ENCODE measurements around the gene RIMS3.
A peak's percentile ranks its signal among the peaks of the same experiment; 100 is the strongest.

RIMS3 gene

DNA sequence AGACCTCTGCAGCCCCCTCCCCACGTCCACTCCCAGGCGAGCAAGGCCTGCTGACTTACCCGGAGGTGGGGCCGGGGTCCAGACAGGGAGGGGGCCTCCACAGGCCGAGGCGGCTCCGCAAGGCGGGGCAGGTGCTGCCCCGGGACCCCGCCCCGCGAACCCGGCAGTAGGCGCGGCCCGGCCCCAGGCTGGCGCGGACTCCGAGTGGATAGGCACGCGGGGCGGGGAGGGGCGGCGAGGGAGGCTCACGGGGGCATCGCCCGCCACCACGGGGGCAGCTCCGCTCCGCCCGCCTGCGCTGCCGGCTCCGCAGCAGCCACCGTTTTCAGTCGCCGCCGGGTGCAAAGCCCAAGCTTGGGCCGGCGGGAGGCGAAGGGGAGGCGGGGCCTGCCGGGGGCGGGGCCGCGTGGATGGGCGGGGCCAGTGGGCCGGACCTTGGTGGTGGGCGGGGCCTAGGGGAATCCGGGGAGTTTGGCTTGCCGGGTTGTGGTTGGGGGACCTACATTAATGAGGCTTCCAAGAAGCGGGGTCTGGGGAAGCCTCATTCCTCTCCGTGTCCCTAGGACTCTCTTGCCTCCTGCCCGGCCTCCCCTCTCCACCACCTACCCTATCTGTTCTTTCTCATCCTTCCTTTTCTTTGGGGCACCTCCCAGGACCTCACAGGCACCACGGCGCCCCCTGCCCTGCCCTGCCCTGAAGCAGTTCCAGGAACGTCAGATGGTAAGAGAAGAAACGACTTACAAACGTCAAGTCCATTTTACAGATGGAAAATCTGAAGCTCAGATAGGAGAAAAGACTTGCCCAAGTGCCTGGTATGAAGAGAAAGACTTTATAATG is at the start of gene RIMS3:
TSS of gene RIMS3 (minus strand) at position 348 of the 837 bp plus-strand sequence. CDS start 23,757 bp downstream, outside the sequence.
- peak within 1 kb of the TSS; percentile 80 for H3K4me3 ChIP-seq (ENCODE audit: low read depth, low read length)
- peak within 1 kb of the TSS; percentile 81 for H3K9ac ChIP-seq (ENCODE audit: low read depth, low read length)
- no peaks in the 10 kb centered on the region for H3K9me3 ChIP-seq (ENCODE audit: control insufficient read depth, insufficient read depth, low read length)
- H3K36me3 ChIP-seq (ENCODE audit: control insufficient read depth, insufficient read depth, low read length): no peaks in the 10 kb centered on the region
- no peaks in the 10 kb centered on the region for H3K27me3 ChIP-seq (ENCODE audit: control insufficient read depth, insufficient read depth, low read length)
- peaks cover 9% of the 10 kb centered on the region for H3K4me1 ChIP-seq (ENCODE audit: control insufficient read depth, insufficient read depth, low read length)

DNA sequence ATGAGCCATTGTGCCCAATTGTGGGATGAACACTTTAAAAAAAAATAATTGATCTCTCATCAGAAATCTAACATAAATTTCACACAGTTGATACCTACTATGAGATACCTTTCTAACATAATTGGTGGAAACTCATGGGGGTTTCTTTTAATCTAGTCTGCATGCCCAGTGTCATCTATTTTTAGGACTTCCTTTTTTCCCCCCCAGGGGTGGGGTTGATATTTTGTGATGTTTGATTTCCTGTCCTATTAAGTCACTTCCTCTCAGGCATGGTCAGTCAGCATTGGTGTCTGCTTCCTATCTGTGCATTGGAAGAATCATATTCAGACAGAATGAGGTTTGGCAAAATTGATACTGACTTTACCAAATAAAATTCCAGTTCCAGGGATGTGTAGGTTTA is 47.5 kb upstream of the RIMS3 start:
- H3K36me3 ChIP-seq (ENCODE audit: control insufficient read depth, insufficient read depth, low read length): no peaks in the 10 kb centered on the region
- H3K4me3 ChIP-seq (ENCODE audit: low read depth, low read length): no peak overlapping the region
- H3K4me1 ChIP-seq (ENCODE audit: control insufficient read depth, insufficient read depth, low read length): peaks cover 9% of the 10 kb centered on the region
- no peaks in the 10 kb centered on the region for H3K9me3 ChIP-seq (ENCODE audit: control insufficient read depth, insufficient read depth, low read length)
- no peaks in the 10 kb centered on the region for H3K27me3 ChIP-seq (ENCODE audit: control insufficient read depth, insufficient read depth, low read length)
- no peak overlapping the region for H3K9ac ChIP-seq (ENCODE audit: low read depth, low read length)

DNA sequence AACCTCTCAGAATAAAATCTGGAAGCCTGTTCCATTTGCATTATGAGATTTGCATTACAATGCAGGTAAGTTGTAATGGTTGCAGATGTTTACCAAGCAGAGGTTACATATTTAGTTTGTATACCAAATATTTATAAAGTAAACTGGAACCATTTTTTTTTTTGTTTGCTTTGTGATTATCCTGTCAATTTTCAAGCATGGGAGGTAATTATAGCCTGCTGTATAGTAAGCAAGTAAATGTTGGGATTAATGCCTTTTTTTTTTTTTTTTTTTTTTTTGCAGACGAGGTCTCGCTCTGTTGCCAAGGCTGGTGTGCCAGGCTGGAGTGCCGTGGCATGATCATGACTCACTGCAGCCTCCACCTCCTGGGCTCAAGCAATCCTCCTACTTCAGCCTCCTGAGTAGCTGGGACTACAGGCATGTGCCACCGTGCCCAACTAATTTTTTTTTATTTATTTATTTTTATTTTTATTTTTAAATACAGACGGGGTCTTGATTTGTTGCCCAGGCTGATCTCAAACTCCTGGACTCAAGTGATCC is 47.0 kb upstream of the RIMS3 start:
- H3K9me3 ChIP-seq (ENCODE audit: control insufficient read depth, insufficient read depth, low read length): no peaks in the 10 kb centered on the region
- H3K36me3 ChIP-seq (ENCODE audit: control insufficient read depth, insufficient read depth, low read length): no peaks in the 10 kb centered on the region
- H3K4me1 ChIP-seq (ENCODE audit: control insufficient read depth, insufficient read depth, low read length): peaks cover 9% of the 10 kb centered on the region
- no peak overlapping the region for H3K9ac ChIP-seq (ENCODE audit: low read depth, low read length)
- H3K27me3 ChIP-seq (ENCODE audit: control insufficient read depth, insufficient read depth, low read length): no peaks in the 10 kb centered on the region
- H3K4me3 ChIP-seq (ENCODE audit: low read depth, low read length): no peak overlapping the region

DNA sequence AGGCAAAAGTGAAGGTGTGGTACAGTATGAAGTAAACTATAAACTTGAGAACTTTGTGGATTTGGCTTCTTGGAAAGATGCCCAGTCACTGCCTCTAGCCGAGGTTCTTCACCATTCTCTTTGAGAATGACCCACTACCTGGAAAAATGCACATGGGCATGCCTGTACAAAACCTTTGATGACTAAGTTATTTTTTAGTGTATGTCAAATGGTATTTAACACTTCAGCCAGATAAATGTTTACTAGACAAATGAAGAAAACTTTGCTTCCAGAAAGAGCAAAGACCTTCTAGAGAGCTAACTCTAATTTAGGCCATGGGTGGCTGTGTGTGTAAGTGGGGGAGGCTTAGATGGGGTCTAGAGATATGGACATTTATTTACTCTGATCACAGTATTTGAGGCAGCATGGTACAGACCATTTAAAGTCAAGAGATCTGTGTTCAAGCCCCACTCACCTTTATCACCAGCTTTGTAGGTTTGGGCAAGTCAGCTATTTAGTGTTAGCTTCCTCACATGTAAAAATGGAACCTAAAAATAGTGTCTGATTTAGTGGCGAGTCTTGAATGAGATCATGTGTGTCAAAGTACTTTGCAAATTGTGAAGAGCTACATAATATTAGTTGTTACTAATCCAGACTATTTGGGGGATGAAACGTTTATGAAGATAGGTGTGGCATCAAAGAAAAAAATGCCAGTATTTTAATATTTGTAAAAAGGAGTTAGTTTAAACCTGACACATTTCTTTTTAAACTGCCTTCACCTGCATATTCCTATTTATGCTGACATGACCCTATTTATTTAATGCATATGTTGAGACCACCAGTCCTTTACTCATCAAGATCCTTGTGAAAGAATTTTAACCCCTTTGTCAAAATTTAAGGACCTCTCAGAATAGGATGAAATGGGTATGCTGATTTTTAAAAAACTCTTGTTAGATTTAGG is 46.3 kb upstream of the RIMS3 start:
- H3K27me3 ChIP-seq (ENCODE audit: control insufficient read depth, insufficient read depth, low read length): no peaks in the 10 kb centered on the region
- no peaks in the 10 kb centered on the region for H3K9me3 ChIP-seq (ENCODE audit: control insufficient read depth, insufficient read depth, low read length)
- H3K9ac ChIP-seq (ENCODE audit: low read depth, low read length): no peak overlapping the region
- peak overlapping the region; percentile 89 for H3K4me3 ChIP-seq (ENCODE audit: low read depth, low read length)
- no peaks in the 10 kb centered on the region for H3K36me3 ChIP-seq (ENCODE audit: control insufficient read depth, insufficient read depth, low read length)
- peaks cover 9% of the 10 kb centered on the region for H3K4me1 ChIP-seq (ENCODE audit: control insufficient read depth, insufficient read depth, low read length)

DNA sequence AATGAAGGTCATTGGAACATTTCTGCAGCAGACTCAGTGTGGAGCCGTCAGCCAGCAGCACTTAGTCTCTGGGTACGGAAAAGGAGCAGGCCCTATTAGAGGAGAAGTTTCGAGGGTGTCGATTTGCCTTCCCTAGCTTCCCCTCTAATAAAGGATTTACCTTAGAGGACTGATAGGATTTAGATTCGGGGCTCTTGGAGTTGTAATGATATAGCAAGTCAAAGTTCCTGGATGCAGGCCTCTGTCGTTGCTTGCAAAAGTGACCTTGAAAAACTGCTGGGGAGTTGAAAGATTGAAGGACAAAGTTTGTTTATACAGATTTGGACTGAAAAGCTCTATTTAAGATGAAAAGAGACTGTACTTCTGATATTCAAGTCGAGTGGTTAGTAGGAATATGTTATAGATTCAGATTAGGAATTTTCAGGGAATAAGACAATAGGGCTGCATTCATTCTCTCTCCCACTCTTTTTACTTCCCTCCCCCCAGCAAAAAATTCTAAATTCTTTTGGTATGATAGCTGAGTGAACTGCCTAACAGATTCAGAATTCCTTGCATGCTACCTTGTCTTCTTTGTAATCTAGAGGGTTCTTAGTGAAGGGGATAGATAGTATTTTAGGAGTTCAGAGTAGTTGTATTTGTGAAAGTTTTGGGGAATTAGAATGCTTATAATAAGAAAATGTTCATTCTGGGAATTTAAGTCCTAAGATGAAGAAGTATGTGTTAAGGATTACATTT is 45.3 kb upstream of the RIMS3 start:
- H3K4me1 ChIP-seq (ENCODE audit: control insufficient read depth, insufficient read depth, low read length): peaks cover 9% of the 10 kb centered on the region
- no peaks in the 10 kb centered on the region for H3K9me3 ChIP-seq (ENCODE audit: control insufficient read depth, insufficient read depth, low read length)
- H3K27me3 ChIP-seq (ENCODE audit: control insufficient read depth, insufficient read depth, low read length): no peaks in the 10 kb centered on the region
- H3K9ac ChIP-seq (ENCODE audit: low read depth, low read length): peak overlapping the region; percentile 4
- peak overlapping the region; percentile 89 for H3K4me3 ChIP-seq (ENCODE audit: low read depth, low read length)
- H3K36me3 ChIP-seq (ENCODE audit: control insufficient read depth, insufficient read depth, low read length): no peaks in the 10 kb centered on the region

- peaks cover 15% of the 10 kb centered on the region for H3K4me1 ChIP-seq (ENCODE audit: control insufficient read depth, insufficient read depth, low read length)
- peak overlapping the region; percentile 89 for H3K4me3 ChIP-seq (ENCODE audit: low read depth, low read length)
- peak overlapping the region; percentile 94 for H3K9ac ChIP-seq (ENCODE audit: low read depth, low read length)
Observed at GRCh38 chr1:40709802-40710278, 44.4 kb upstream of the RIMS3 start.

GRCh38 chr1:40709100-40709801 is 43.8 kb upstream of the RIMS3 start:
- H3K36me3 ChIP-seq (ENCODE audit: control insufficient read depth, insufficient read depth, low read length): no peaks in the 10 kb centered on the region
- H3K4me1 ChIP-seq (ENCODE audit: control insufficient read depth, insufficient read depth, low read length): peaks cover 19% of the 10 kb centered on the region
- peak overlapping the region; percentile 94 for H3K9ac ChIP-seq (ENCODE audit: low read depth, low read length)
- peak overlapping the region; percentile 89 for H3K4me3 ChIP-seq (ENCODE audit: low read depth, low read length)
- H3K27me3 ChIP-seq (ENCODE audit: control insufficient read depth, insufficient read depth, low read length): no peaks in the 10 kb centered on the region
- H3K9me3 ChIP-seq (ENCODE audit: control insufficient read depth, insufficient read depth, low read length): no peaks in the 10 kb centered on the region

More at GRCh38 chr1:40709802-40710278, 44.4 kb upstream of the RIMS3 start:
- H3K27me3 ChIP-seq (ENCODE audit: control insufficient read depth, insufficient read depth, low read length): no peaks in the 10 kb centered on the region
- H3K36me3 ChIP-seq (ENCODE audit: control insufficient read depth, insufficient read depth, low read length): no peaks in the 10 kb centered on the region
- H3K9me3 ChIP-seq (ENCODE audit: control insufficient read depth, insufficient read depth, low read length): no peaks in the 10 kb centered on the region

- Histone ChIP-seq H3K4me3 (ENCODE audit: low read depth, low read length) (peak overlapping the region; percentile 89), H3K27me3 (ENCODE audit: control insufficient read depth, insufficient read depth, low read length) (no peaks in the 10 kb centered on the region), H3K9me3 (ENCODE audit: control insufficient read depth, insufficient read depth, low read length) (no peaks in the 10 kb centered on the region), H3K9ac (ENCODE audit: low read depth, low read length) (peak overlapping the region; percentile 55), H3K4me1 (ENCODE audit: control insufficient read depth, insufficient read depth, low read length) (peaks cover 19% of the 10 kb centered on the region), H3K36me3 (ENCODE audit: control insufficient read depth, insufficient read depth, low read length) (no peaks in the 10 kb centered on the region)
Observed at GRCh38 chr1:40708750-40709099, 43.2 kb upstream of the RIMS3 start.

DNA sequence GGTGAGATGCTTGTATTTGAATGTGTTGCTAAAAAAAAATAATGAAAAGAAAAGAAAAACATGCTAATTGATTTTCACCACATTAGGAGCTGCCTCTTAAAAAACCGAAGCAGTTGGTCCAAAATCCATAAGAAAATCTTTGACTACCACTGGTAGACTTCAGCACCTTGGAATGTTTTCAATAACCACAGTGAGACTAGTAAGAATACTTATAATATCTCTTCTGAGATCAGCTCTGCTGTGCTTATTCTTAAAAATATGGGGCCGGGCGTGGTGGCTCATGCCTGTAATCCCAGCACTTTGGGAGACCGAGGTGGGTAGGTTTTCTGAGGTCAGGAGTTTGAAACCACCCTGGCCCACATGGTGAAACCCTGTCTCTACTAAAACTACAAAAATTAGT is 41.1 kb upstream of the RIMS3 start:
- Histone ChIP-seq H3K36me3 (ENCODE audit: control insufficient read depth, insufficient read depth, low read length) (no peaks in the 10 kb centered on the region), H3K4me1 (ENCODE audit: control insufficient read depth, insufficient read depth, low read length) (peaks cover 19% of the 10 kb centered on the region), H3K9ac (ENCODE audit: low read depth, low read length) (no peak overlapping the region), H3K9me3 (ENCODE audit: control insufficient read depth, insufficient read depth, low read length) (no peaks in the 10 kb centered on the region), H3K27me3 (ENCODE audit: control insufficient read depth, insufficient read depth, low read length) (no peaks in the 10 kb centered on the region), H3K4me3 (ENCODE audit: low read depth, low read length) (no peak overlapping the region)

DNA sequence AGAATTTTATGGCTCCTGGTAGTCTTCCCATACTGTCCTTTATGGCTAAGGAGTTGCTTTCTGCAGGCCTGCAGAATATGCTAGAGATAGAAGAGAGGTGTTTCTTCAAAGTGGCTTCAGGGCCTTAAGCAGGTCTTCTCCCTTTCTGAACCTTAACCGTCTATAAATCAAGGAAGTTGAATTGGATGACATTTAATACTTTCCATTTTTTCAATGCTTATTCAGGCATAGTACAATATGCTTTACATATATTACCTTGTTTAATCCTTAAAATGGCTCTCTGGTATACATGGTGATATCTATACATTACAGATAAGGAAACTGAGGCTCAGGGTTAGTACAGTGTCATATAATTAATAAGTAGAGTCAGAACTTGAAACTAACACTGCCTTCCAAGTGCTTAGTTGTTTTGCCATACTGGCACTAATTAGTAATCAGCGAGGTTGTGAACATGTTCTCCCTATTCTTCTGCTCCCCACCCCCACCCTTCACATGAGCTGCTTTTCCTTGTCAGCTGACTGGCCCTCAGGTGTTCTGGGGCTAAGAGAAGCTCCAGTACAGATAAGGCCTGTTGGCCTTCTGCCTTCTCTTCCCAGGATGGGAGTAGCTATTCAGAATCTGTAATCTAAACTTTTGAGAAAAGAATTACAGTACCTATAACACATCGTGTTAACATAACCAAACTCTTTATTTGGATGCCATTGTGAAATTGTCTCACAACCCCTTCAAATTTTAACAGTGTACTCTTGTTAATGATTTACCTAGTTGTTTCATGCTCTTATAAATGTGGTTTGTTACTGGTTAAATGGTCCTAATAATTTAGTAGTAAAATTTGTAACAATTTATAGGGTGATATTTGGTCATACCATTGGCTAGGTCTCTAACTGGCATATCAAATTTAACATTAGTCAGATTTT is 39.6 kb upstream of the RIMS3 start:
- Histone ChIP-seq H3K27me3 (ENCODE audit: control insufficient read depth, insufficient read depth, low read length) (no peaks in the 10 kb centered on the region), H3K36me3 (ENCODE audit: control insufficient read depth, insufficient read depth, low read length) (no peaks in the 10 kb centered on the region), H3K4me1 (ENCODE audit: control insufficient read depth, insufficient read depth, low read length) (peaks cover 15% of the 10 kb centered on the region), H3K4me3 (ENCODE audit: low read depth, low read length) (no peak overlapping the region), H3K9me3 (ENCODE audit: control insufficient read depth, insufficient read depth, low read length) (no peaks in the 10 kb centered on the region), H3K9ac (ENCODE audit: low read depth, low read length) (no peak overlapping the region)

All from iPS-15b (cell line).